Suprapubic skin (tissue), 4 donors: Measurements from ENCODE around the gene LACRT. TPM values are rescaled to one million over a fixed set of nuclear protein-coding genes. Genes with fewer than 3 reads are reported as not detected.

ENCODE experiments used
- DNase-seq, 2 donors: peaks; one replicate each; pipeline ENCODE4 v3.0.0-alpha.2; 2019; ENCODE audit warnings: low spot score in 2 of 2
- H3K27ac ChIP-seq: fragments of 200-600 bp; sonication (generic); one replicate; pipeline ENCODE4 v1.5.1; 2019
- H3K27me3 ChIP-seq: fragments of 200-600 bp; sonication (generic); one replicate; pipeline ENCODE4 v1.5.1; 2019
- H3K36me3 ChIP-seq: fragments of 200-600 bp; sonication (generic); one replicate; pipeline ENCODE4 v1.5.1; 2019
- H3K4me1 ChIP-seq: fragments of 200-600 bp; sonication (generic); one replicate; pipeline ENCODE4 v1.5.1; 2019
- H3K4me3 ChIP-seq: fragments of 200-600 bp; sonication (generic); one replicate; pipeline ENCODE4 v1.5.1; 2019; ENCODE audit warnings: mild to moderate bottlenecking
- H3K9me3 ChIP-seq: fragments of 200-600 bp; sonication (generic); one replicate; pipeline ENCODE4 v1.5.1; 2019
- CTCF ChIP-seq, 2 donors: fragments of 200-600 bp in 1 of 2; fragments of 450-650 bp in 1 of 2; sonication (generic) in 1 of 2; IDR thresholded peaks; one replicate each; pipeline ENCODE4 v1.5.1; 2016 to 2019; ENCODE audit warnings: antibody characterized with exemption in 2 of 2, mild to moderate bottlenecking in 1 of 2, moderate library complexity in 1 of 2
- EP300 ChIP-seq: sonication (generic); formaldehyde crosslinking; IDR thresholded peaks from one replicate; pipeline ENCODE4 v1.6.1; 2017; ENCODE audit warnings: antibody characterized with exemption
- POLR2A ChIP-seq, 2 donors: fragments of 450-650 bp; IDR thresholded peaks; one replicate each; pipeline ENCODE4 v1.6.1; 2017; ENCODE audit warnings: antibody characterized with exemption in 2 of 2, mild to moderate bottlenecking in 2 of 2, moderate library complexity in 2 of 2
- POLR2AphosphoS5 ChIP-seq, 3 donors: sonication (generic); formaldehyde crosslinking; IDR thresholded peaks; one replicate each; pipeline ENCODE4 v1.6.1; 2017; ENCODE audit warnings: antibody characterized with exemption in 3 of 3
- WGBS: methylation state at CpG from one replicate; pipeline ENCODE4 v1.1.5; 2018; 5-methylcytosine and 5-hydroxymethylcytosine counted together
- total RNA-seq, 4 donors: library from RNA; depleted of rRNA; stranded (reverse); fragments of >200 nt; gene quantifications; one replicate each; pipeline ENCODE4 v1.1.0, GENCODE V29; 2016

The LACRT gene
- total RNA-seq, 4 donors from 2014 or later: 1.5 TPM; not detected in 3

DNA sequence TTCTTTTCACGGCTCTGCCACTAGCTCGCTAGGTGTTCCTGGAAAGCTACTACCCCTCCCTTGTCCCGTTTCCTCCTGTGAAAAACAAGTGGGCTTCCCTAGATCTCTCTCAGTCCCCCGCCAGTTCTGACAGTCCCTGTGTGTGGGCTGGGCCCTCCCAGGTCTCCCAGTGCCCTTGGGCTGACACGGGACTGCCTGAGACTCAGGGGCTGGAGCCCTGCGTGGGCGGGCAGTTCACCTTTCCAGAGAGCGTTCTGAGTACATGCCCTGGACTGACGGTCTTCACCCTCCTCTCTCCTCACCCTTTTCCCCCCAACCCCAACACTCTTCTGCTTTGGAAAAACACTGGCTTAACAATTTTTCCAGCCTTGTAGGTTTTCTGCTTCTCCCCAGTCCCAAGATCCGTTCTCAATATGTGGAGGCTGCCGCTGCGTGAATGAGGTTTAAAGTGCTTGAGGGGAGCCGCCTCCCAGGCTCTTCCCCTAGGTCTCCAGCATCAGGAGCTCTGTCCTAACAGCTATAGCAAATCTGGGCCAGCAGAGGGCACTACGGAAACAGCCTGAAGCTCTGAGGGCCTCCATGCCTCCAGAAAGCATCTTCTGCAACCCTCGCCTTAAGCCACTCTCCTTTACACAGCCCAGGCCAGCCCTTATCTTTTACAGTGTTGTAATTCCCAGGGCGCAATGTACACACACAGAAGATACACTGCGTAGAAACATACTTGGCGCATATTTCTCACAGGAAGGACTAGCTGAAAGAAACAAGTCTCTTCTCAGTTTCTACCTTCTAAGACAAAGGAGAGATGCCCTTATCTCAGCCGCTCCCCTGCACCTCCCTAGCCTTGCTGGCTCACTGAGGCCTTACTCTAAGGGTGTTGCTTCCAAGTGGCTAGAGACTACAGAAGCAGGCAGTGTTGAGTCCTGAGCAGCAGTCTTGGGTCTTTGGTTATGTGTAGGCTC lies 23.9 kb upstream of the LACRT start:
- no peaks in the 10 kb centered on the region for H3K36me3 ChIP-seq
- no peak for DNase-seq
- 63% methylated on average over 19 of the region's 19 CpGs for WGBS

DNA sequence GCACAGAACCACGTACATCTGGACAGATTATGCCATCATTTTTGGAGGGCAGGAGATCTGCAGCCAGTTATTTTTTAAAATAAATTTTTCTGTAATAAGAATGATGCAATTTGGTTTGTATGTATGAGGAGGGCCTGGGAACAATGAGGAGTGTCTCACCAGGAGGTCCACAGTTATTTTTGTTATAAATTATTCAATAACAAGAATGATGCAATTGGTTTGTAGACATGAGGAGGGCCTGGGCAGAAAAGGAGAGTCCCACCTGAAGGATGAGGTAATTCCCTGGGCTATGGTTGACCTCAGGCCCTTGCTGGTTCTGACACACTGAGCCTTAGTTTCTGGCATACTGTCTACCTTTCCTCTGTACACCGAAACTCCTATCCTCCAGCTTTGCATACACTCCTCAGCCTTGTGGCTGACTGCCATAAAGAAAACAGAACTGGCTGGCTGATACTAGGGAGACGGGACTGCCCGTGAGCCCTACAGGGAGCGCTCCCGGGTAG lies 22.5 kb upstream of the LACRT start:
- Histone ChIP-seq H3K4me1 (no peaks in the 10 kb centered on the region), H3K27ac (no peak overlapping the region), H3K9me3 (no peaks in the 10 kb centered on the region), H3K4me3 (no peak overlapping the region), H3K36me3 (no peaks in the 10 kb centered on the region), H3K27me3 (no peaks in the 10 kb centered on the region)
- WGBS: 69% methylated on average over 6 of the region's 6 CpGs
- TF ChIP-seq POLR2A (IDR thresholded peaks at IDR 0.05) (no peak), CTCF (IDR thresholded peaks at IDR 0.05) (no peak), POLR2AphosphoS5 (IDR thresholded peaks at IDR 0.05) (no peak), EP300 (no peak)
- no peak for DNase-seq

More for the DNA sequence above, 23.9 kb upstream of the LACRT start:
- no peaks in the 10 kb centered on the region for H3K4me1 ChIP-seq
- H3K4me3 ChIP-seq: no peak overlapping the region
- H3K27me3 ChIP-seq: no peaks in the 10 kb centered on the region
- TF ChIP-seq EP300: no peak
- TF ChIP-seq POLR2AphosphoS5 (IDR thresholded peaks at IDR 0.05): no peak
- no peak for TF ChIP-seq POLR2A (IDR thresholded peaks at IDR 0.05)
- TF ChIP-seq CTCF (IDR thresholded peaks at IDR 0.05): no peak
- no peak overlapping the region for H3K27ac ChIP-seq
- H3K9me3 ChIP-seq: no peaks in the 10 kb centered on the region

- Histone ChIP-seq H3K9me3 (no peaks in the 10 kb centered on the region), H3K27me3 (no peaks in the 10 kb centered on the region), H3K4me1 (no peaks in the 10 kb centered on the region), H3K27ac (no peak overlapping the region), H3K36me3 (no peaks in the 10 kb centered on the region), H3K4me3 (no peak overlapping the region)
- no peak for DNase-seq
- TF ChIP-seq CTCF (IDR thresholded peaks at IDR 0.05): no peak
- no peak for TF ChIP-seq EP300
- TF ChIP-seq POLR2A (IDR thresholded peaks at IDR 0.05): no peak
- TF ChIP-seq POLR2AphosphoS5 (IDR thresholded peaks at IDR 0.05): no peak
- 31% methylated on average over 2 of the region's 2 CpGs for WGBS
Observed at GRCh38 chr12:54654926-54655325, 20.2 kb upstream of the LACRT start.

DNA sequence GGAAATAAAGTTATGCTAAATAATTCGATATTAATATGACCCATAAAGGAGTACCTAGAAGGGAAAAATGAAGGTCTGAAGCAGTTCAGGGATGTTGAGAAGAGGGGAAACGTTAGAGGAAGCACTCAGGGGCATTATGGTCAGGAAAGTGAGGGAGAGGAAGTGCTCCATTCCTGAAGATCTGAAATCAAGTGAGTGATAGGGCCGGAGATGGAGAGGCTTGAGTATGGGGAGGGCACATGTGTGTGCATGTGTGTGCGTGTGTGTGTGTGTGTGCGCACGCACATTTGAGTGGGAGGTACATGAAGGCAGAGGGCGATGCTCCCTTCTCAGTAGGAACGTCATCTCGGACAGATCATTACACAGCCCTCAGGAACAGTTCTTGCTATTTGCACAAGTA lies 18.3 kb upstream of the LACRT start:
- TF ChIP-seq POLR2AphosphoS5 (IDR thresholded peaks at IDR 0.05) (no peak), EP300 (no peak), POLR2A (IDR thresholded peaks at IDR 0.05) (no peak), CTCF (IDR thresholded peaks at IDR 0.05) (no peak)
- DNase-seq: no peak
- no peak overlapping the region for H3K27ac ChIP-seq
- H3K4me1 ChIP-seq: no peaks in the 10 kb centered on the region
- H3K27me3 ChIP-seq: no peaks in the 10 kb centered on the region
- H3K36me3 ChIP-seq: no peaks in the 10 kb centered on the region
- H3K4me3 ChIP-seq: no peak overlapping the region
- H3K9me3 ChIP-seq: no peaks in the 10 kb centered on the region
- WGBS: 78% methylated on average over 9 of the region's 9 CpGs

GRCh38 chr12:54650889-54651288 lies 16.2 kb upstream of the LACRT start:
- TF ChIP-seq CTCF (IDR thresholded peaks at IDR 0.05): no peak
- TF ChIP-seq POLR2A (IDR thresholded peaks at IDR 0.05): no peak
- no peak for TF ChIP-seq POLR2AphosphoS5 (IDR thresholded peaks at IDR 0.05)
- TF ChIP-seq EP300: no peak
- no peaks in the 10 kb centered on the region for H3K4me1 ChIP-seq
- no peaks in the 10 kb centered on the region for H3K9me3 ChIP-seq
- no peaks in the 10 kb centered on the region for H3K27me3 ChIP-seq
- no peak overlapping the region for H3K27ac ChIP-seq
- no peak overlapping the region for H3K4me3 ChIP-seq
- DNase-seq: no peak
- whole genome bisulfite sequencing: 38% methylated on average over 5 of the region's 5 CpGs
- no peaks in the 10 kb centered on the region for H3K36me3 ChIP-seq
